Hepatocyte (in vitro differentiated cells): ENCODE data around the gene DHFR2.

ENCODE experiments used
- CTCF ChIP-seq: fragments of 200-600 bp; sonication (generic); IDR thresholded peaks from 2 replicates; pipeline ENCODE4 v1.5.1; 2016; ENCODE audit warnings: antibody characterized with exemption, mild to moderate bottlenecking; ENCODE audit not compliant: poor library complexity
- EZH2 ChIP-seq: fragments of 200-600 bp; sonication (generic); IDR thresholded peaks from 2 replicates; pipeline ENCODE4 v1.6.1; 2016; ENCODE audit warnings: antibody characterized with exemption, mild to moderate bottlenecking, borderline replicate concordance
- EZH2phosphoT487 ChIP-seq: fragments of 200-600 bp; sonication (generic); IDR thresholded peaks from one replicate; pipeline ENCODE4 v1.6.1; 2018; ENCODE audit warnings: antibody characterized with exemption, mild to moderate bottlenecking, low read depth, moderate library complexity; ENCODE audit not compliant: unreplicated experiment, severe bottlenecking

GRCh38 chr3:94093151-94093550, 30.4 kb upstream of the DHFR2 start:
- TF ChIP-seq CTCF = no peak
- no peak for TF ChIP-seq EZH2phosphoT487
- no peak for TF ChIP-seq EZH2
